Fibroblast of lung (primary cell): ENCODE measurements around the gene FUCA2.

Source experiments
- CTCF ChIP-seq, 2 donors: IDR thresholded peaks in 1 of 2; conservative IDR thresholded peaks in 1 of 2; 1 replicate in 1 of 2; 2 replicates in 1 of 2; pipeline ENCODE4 v1.5.1; 2011 to 2012; ENCODE audit warnings: low read length in 2 of 2, control low read depth in 1 of 2, inconsistent platforms in 1 of 2, low read depth in 1 of 2, mild to moderate bottlenecking in 1 of 2
- EZH2 ChIP-seq: IDR thresholded peaks from 2 replicates; pipeline ENCODE4 v1.5.1; 2012; ENCODE audit warnings: low read length, control low read depth, mild to moderate bottlenecking; ENCODE audit errors: missing control alignments

DNA sequence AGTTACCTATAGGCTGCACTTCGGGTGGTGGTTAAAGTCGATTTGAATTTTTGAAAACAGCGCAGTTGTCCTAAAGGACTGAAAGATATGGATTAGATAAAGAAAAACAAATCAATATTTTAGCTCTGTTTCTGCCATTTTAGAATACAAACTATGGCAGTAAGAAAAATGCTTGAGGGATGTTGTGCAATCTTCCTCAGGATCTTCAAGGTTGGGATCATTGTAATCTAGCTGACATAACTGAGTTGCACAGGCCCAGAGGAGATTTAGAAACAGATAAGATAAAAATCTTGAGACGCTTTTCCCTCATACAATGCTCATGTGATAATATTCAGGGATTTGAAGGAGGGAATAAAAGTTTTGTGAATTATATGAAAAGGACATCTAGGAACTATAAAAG, 60.0 kb downstream of the FUCA2 start:
- TF ChIP-seq EZH2 (no peak), CTCF (conservative IDR thresholded peaks at IDR 0.05 in 1 of 2, IDR thresholded peaks at IDR 0.05 in 1 of 2; ENCODE audit: low read depth in 1 of 2, low read length in 2 of 2) (no peak)
